ENCODE measurements around the gene CENPW. TPM values are rescaled to one million over a fixed set of nuclear protein-coding genes. Genes with fewer than 3 reads are reported as not detected.

The CENPW gene
- total RNA-seq, 2 experiments from 2014 or later = 65.8 to 66.5 TPM

GRCh38 chr6:126376682-126377081 is 36.8 kb downstream of the CENPW start:
- DNase-seq = no peak
- no peak for TF ChIP-seq CTCF (IDR thresholded peaks at IDR 0.05)
- H3K27me3 Mint-ChIP-seq = no peaks in the 10 kb centered on the region
- H3K27ac Mint-ChIP-seq = no peak overlapping the region
- H3K4me3 Mint-ChIP-seq = no peak overlapping the region
- H3K36me3 Mint-ChIP-seq (ENCODE audit: low read depth) = no peaks in the 10 kb centered on the region
- ChIA-PET POLR2A (no interaction called here), CTCF (no interaction called here)
- H3K9me3 Mint-ChIP-seq = peaks cover 12% of the 10 kb centered on the region
- H3K4me1 Mint-ChIP-seq (ENCODE audit: low read depth) = no peaks in the 10 kb centered on the region
- ATAC-seq = no peak
- intact Hi-C loops (cut with micrococcal nuclease) = no loop called here

DNA sequence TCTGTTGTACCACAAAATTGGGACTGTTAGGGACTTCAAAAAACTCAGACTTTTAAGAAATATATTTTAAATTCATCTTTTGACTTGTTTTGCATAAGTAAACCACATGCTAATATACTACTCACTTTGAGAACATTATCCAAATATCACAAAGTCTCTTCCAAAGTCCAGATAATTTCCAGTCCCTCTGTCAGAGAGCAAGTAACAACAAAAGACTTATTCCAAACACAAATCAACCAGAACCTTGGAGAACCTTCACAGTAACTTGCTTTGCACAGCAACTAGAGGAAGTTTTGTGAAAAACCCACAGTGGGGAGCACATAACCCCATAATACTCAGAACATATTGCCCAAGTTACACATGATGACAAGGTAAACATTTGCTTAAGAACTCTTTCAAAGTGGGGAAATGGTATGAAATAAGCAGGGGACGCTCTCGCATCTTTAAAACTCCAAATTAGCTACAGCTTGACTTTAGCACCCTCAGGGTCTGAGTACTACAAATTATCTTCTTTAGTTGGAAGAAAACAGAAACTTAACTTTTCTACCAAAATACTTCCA is 37.8 kb downstream of the CENPW start:
- POLR2A ChIA-PET = no interaction called here
- CTCF ChIA-PET = no interaction called here
- Mint-ChIP-seq H3K4me1 (ENCODE audit: low read depth) (no peaks in the 10 kb centered on the region), H3K27me3 (no peaks in the 10 kb centered on the region), H3K27ac (no peak overlapping the region), H3K9me3 (peaks cover 16% of the 10 kb centered on the region), H3K36me3 (ENCODE audit: low read depth) (no peaks in the 10 kb centered on the region), H3K4me3 (no peak overlapping the region)
- DNase-seq (no peak), ATAC-seq (no peak)
- TF ChIP-seq CTCF (IDR thresholded peaks at IDR 0.05) = no peak
- intact Hi-C loops (cut with micrococcal nuclease) = no loop called here

DNA sequence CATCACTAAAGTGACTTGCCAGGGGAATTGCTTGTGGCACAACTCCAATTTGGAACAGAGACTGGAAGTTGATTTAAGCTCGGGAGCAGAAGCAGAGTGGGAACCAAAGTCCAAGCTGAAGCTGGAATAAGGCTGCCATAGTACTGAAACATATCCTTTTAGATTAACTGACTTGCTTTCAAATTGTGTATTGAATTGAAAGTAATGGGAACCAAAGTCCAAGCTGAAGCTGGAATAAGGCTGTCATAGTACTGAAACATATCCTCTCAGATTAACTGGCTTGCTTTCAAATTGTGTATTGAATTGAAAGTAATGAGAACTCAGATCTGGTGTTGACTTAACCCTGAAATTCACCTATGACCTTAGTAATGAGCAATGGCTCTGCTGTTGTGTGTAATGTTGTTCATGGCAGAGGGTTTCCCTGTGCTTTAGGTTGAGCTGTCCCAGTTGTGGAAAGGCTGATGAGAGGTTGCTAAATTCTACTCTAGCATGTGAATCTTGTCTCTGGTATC is 40.2 kb downstream of the CENPW start:
- intact Hi-C loops (cut with micrococcal nuclease) = no loop called here
- Mint-ChIP-seq H3K9me3 (peaks cover 32% of the 10 kb centered on the region), H3K4me1 (ENCODE audit: low read depth) (no peaks in the 10 kb centered on the region), H3K36me3 (ENCODE audit: low read depth) (no peaks in the 10 kb centered on the region), H3K4me3 (no peak overlapping the region), H3K27me3 (no peaks in the 10 kb centered on the region), H3K27ac (no peak overlapping the region)
- ATAC-seq = no peak
- ChIA-PET POLR2A (no interaction called here), CTCF (no interaction called here)
- TF ChIP-seq CTCF (IDR thresholded peaks at IDR 0.05) = no peak
- DNase-seq = no peak

DNA sequence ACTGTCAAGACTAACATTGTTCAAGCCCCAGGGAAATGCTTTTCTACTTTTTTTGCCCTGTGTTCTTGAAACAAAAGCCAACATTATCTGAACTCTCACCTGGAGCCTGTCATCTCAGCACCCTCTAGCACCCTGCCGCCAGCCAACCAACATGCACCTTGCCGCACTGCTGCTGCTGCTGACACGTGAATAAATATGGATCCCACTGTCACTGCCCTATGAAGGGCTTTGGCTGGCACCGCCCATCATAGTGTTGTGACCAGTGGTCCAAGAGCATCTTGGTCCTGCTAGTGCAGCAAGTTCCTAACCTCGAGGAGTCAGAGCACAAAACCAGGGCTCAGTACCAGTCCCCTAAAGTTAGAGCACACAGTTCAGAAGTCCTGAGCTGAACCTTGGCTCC is 41.6 kb downstream of the CENPW start:
- Mint-ChIP-seq H3K4me3 (no peak overlapping the region), H3K9me3 (peaks cover 32% of the 10 kb centered on the region), H3K4me1 (ENCODE audit: low read depth) (no peaks in the 10 kb centered on the region), H3K27me3 (no peaks in the 10 kb centered on the region), H3K27ac (no peak overlapping the region), H3K36me3 (ENCODE audit: low read depth) (no peaks in the 10 kb centered on the region)
- ATAC-seq (no peak), DNase-seq (no peak)
- TF ChIP-seq CTCF (IDR thresholded peaks at IDR 0.05) = no peak
- CTCF ChIA-PET = no interaction called here
- POLR2A ChIA-PET = no interaction called here
- intact Hi-C loops (cut with micrococcal nuclease) = no loop called here

- Mint-ChIP-seq H3K27ac (no peak overlapping the region), H3K36me3 (ENCODE audit: low read depth) (no peaks in the 10 kb centered on the region), H3K4me3 (no peak overlapping the region), H3K4me1 (ENCODE audit: low read depth) (no peaks in the 10 kb centered on the region), H3K27me3 (no peaks in the 10 kb centered on the region), H3K9me3 (peaks cover 32% of the 10 kb centered on the region)
- ChIA-PET CTCF (no interaction called here), POLR2A (no interaction called here)
- intact Hi-C loops (cut with micrococcal nuclease) = no loop called here
- TF ChIP-seq CTCF (IDR thresholded peaks at IDR 0.05) = no peak
- DNase-seq (no peak), ATAC-seq (no peak)
These were observed 43.3 kb downstream of the CENPW start for GRCh38 chr6:126383203-126383602.
